Dedifferentiated amniotic fluid mesenchymal stem cell (primary cell): ENCODE measurements around the gene CNPY4.
A peak's percentile ranks its signal among the peaks of the same experiment; 100 is the strongest.

ENCODE experiments used
- DNase-seq: peaks from one replicate; pipeline ENCODE4 v3.0.0-alpha.2; 2016; ENCODE audit errors: extremely low spot score

CNPY4 gene

GRCh38 chr7:100148559-100149328, 29.3 kb downstream of the CNPY4 start, which contains the start of gene LAMTOR4:
Gene LAMTOR4 (plus strand): TSS chr7:100148918. CDS start chr7:100148973, 55 bp downstream.
- peak; percentile 98 for DNase-seq

DNA sequence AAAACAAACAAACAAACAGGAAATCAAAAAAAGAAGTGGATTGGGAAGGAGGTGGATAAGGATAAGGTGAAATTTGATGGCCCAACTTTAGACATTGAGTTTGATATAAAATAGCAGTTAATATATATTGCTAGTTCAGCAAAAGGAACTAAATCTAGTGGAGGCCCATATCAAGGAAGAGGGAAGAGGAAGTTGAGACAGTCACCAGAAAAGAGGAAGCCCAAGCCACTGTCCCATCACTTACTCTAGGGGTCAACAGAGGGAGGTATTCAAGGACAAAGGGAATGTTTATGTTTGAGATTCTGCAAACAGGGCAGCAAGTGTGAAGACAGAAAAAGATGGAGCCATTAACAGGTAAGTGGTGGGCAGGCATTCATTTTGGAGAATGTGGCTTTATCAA, 33.0 kb downstream of the CNPY4 start:
- DNase-seq, result no peak

GRCh38 chr7:100152937-100153666, 33.7 kb downstream of the CNPY4 start:
- DNase-seq, result no peak

GRCh38 chr7:100153708-100154535, 34.5 kb downstream of the CNPY4 start:
- DNase-seq, result no peak

DNA sequence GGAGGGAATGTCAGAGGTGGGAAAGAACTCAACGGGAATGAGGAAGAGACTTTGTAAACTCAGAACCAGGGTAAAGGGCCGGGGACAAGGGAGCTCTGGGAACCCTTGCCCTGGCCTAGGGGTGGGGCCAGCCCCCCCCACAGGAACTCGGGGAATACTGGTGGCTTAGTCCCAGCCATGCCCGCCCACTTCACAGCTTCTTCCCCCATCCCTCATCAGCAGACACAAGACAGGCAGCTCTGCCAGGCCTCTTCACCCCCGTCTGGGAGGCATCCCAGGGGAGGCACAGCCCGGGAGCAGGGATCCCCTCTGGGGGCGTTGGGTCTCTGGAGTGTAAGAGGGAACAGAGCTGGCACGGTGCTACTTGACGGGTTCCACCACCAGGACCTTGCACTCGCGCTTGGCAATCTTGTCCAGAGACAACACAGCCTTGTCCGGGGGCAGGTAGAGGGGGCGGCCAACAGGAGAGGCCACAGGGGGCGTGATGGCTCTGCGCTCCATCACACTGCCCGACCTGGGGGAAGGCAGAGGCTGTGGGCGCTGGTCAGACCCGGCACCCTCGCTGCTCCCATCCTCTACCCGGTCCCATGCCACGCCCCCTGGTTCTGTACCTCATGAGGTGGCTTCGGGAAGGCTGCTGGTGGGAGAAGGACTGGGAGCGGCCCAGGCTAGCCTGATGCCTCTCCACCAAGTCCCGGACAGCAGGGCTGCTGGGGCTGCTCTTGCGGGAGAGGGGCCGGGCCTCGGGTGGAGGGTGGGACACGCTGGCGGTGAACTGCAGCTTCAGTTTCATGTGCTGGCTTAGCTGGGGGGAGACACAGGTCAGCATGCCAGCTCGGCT, 35.4 kb downstream of the CNPY4 start:
- DNase-seq, result no peak

DNA sequence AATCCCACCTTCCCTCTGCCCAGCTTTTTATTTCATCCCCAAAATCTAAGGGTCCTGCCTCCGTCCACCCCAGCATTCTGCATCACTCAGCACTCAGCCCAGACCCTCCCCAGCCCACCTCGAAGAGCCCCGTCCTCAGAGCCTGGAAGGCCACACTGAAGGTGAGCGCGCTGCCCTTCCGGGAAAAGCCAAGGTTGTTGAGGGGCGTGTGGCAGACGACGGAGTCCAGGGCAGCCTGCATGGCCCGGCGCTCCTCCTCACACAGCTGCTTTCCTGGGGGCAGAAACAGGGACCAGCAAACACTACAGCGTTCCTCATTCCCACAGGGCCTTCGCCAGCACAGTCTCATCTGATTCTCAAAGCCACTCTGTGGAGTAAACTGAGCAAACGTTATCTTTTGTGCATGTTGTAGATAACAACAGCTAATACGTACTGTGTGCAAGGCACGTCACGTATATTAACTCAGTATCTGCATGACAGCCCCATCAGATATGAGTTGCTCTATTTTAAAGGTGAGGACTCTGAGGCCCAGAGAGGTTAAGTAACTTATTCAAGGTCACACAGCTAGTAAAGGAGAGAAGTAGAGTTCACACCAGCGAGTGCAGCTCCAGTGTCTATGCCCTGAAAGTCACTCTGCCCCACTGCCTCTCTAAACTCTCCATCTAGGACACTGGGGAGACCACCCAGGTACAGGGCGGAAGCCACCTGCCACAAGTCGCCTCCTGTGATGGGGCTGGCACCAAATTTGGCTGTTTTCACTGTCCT, 36.3 kb downstream of the CNPY4 start:
- DNase-seq, result no peak

- DNase-seq, result no peak
Measured at GRCh38 chr7:100156331-100157068, 37.1 kb downstream of the CNPY4 start.

GRCh38 chr7:100157069-100157333, 37.6 kb downstream of the CNPY4 start:
- DNase-seq, result no peak

- no peak for DNase-seq
Measured at GRCh38 chr7:100157334-100158228, 38.1 kb downstream of the CNPY4 start.

DNA sequence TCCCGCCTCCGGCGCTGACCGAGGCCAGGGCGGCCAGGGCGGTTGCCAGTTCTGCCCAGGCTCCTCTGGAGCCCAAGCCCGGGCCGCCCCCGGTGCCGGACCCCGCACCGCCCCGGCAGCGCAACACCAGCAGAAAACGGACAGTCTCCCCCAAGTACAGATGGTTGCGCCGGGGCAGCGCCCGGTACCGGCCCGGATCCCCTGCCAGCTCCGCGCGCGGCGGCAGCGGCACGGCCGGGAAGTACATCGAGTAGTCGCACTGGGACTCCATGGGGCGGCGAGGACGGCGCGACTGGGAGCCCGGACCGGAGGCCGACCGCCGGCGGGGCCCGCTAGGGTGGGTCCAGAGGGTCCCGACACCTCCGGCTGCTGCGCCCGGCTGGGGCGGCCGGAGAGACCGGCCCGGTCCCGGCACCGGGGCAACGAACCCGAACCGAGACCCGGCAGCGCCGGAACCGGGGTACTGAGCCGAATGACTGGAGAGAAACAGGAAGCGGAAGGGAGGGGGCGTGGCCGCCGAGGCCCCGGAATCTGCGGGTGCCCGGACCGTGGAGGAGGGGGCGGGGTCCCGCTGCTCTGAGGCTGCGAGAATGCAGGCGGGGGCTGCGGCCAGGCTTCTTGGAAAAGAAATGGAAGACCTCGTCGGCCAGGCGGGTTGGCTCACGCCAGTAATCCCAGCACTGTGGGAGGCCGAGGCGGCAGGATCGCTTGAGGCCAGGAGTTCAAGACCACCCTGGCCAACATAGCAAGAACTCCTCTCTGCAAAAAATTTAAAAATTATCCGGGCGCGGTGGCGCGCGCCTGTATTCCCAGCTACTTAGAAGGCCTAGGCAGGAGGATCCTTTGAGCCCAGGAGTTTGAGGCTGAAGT, 39.0 kb downstream of the CNPY4 start, which contains the start of gene TRAPPC14:
Gene TRAPPC14, minus strand, starts transcription at position 495 of the 870 bp plus-strand sequence. Its CDS starts 224 bp downstream, at position 271.
- peak; percentile 61 for DNase-seq

DNA sequence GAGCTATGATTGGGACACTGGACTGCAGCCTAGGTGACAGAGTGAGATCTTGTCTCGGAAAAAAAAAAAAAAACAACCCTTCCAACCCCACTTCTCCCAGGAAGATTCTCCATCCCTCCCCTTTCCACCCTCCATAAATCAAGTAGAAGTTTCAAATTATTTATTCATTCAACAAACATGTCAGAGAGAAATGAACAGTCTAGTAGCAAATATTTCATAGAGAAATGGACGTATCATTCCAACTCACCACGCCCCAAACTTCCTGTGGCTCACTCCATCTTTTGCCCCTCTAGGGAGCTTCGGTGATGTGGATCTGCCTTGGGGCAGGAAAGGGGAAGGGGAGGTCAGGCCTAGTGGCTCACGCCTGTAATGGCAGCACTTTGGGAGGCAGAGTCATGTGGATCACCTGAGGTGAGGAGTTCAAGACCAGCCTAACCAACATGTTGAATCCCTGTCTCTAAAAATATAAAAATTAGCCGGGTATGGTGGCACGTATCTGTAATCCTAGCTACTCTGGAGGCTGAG, 39.7 kb downstream of the CNPY4 start:
- DNase-seq, result no peak

GRCh38 chr7:100160067-100160466, 40.6 kb downstream of the CNPY4 start:
- DNase-seq, result no peak

DNA sequence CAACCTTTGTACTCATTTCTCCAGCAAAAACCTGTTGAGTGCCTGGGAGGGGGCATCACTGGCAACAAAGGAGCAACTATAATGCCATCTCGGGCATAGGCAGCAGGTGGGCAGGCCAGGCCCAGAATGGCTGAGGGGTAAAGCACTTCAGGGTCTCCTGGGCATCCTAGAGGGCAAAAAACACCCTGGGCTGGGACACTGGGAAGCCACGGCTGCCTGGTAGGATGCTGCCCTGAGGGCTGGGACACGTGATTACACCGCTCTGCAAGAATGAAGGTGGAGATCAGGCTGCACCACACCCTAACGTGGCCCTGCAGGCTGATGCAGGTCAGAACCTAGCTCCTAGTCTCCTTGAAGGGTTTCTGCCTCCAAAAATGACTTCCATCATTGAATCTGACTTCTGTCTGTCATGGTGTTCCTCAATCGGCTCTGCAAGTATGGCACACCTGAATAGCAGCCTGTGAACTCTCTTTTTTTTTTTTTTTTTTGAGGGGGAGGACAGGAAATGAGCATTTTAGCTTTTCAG, 43.6 kb downstream of the CNPY4 start:
- DNase-seq, result no peak

GRCh38 chr7:100163871-100164270, 44.4 kb downstream of the CNPY4 start:
- no peak for DNase-seq

- DNase-seq, result no peak
Measured at GRCh38 chr7:100166317-100166940, 47.0 kb downstream of the CNPY4 start.

DNA sequence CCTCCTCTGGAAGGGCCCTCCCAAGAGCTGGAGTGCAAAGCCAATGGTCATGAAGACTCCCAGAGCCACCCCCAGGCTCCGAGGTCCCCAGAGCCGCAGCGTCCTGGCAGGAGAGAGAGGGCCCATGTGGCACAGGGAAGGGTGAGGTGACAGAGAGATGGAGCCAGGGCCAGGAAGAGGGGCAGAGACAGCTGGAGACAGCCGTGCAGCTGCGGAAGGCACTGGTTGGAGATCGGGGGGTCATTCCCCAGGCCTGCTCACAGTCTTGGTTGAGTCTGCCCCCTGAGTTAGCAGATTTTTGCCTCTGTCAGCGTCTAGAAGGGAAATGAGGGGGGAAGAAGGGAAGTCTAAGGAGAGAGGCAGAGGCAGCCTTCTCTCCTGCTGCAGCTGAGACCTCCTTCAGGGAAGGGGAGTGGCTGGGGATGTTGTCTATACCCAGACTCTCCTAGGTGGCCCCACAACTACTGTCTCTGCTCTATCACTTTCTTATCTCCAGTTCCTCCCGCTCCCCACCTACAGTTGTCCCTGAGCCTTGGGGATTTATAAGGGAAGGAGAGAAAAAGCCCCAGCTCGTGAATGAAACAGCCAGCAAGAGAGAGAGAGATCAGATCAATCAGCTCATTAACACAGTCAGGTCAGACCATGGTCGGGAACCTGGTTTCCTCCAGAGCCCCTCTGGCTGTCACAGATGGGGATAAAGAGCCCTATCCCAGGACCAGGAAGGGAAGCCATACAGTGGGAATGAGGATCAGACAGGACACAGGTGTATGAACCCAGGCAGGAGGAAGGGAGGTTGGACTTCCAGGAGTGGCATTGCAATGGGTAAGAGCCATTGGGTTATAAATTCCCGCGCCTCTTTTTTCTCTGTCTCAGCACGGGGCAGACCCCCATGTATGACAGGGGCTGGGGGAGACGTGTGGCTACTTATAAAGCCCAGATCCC, 47.8 kb downstream of the CNPY4 start:
- no peak for DNase-seq
